Skeletal muscle tissue (tissue), 4 donors: ENCODE data around the gene ZBTB12. TPM values are rescaled to one million over a fixed set of nuclear protein-coding genes. Genes with fewer than 3 reads are reported as not detected.
"Not testable (repeated sequence)": the region's sequence is repeated elsewhere in the genome, so short reads cannot be mapped to it uniquely, and the experiment has no call there.

Experiments used
- H3K27ac ChIP-seq: one replicate; pipeline ENCODE4 v1.7.0; 2013; ENCODE audit warnings: mild to moderate bottlenecking, low read depth, low read length, inconsistent platforms
- H3K27me3 ChIP-seq, 3 donors: one replicate each; pipeline ENCODE4 v1.7.0; 2013; ENCODE audit warnings: low read length in 3 of 3; ENCODE audit not compliant: control insufficient read depth in 3 of 3, insufficient read depth in 3 of 3
- H3K36me3 ChIP-seq, 3 donors: one replicate each; pipeline ENCODE4 v1.7.0; 2013; ENCODE audit warnings: low read length in 3 of 3; ENCODE audit not compliant: control insufficient read depth in 3 of 3, insufficient read depth in 3 of 3
- H3K4me1 ChIP-seq, 3 donors: one replicate each; pipeline ENCODE4 v1.7.0; 2013; ENCODE audit warnings: low read length in 3 of 3, mild to moderate bottlenecking in 3 of 3; ENCODE audit not compliant: control insufficient read depth in 3 of 3, insufficient read depth in 3 of 3
- H3K4me3 ChIP-seq, 3 donors: one replicate each; pipeline ENCODE4 v1.7.0; 2013; ENCODE audit warnings: low read length in 3 of 3
- H3K9ac ChIP-seq, 3 donors: one replicate each; pipeline ENCODE4 v1.7.0; 2013; ENCODE audit warnings: low read length in 3 of 3, mild to moderate bottlenecking in 3 of 3, moderate library complexity in 2 of 3, low read depth in 1 of 3
- H3K9me3 ChIP-seq, 3 donors: one replicate each; pipeline ENCODE4 v1.7.0; 2013; ENCODE audit warnings: low read length in 3 of 3; ENCODE audit not compliant: control insufficient read depth in 3 of 3
- total RNA-seq: library from RNA; depleted of rRNA; stranded (reverse); fragments of >200 nt; gene quantifications from one replicate; pipeline ENCODE4 v1.2.3, GENCODE V29; 2014
- donor health status: Osteomylitis.

The ZBTB12 gene
- total RNA-seq, 1 donor from 2014 or later, result 6.3 TPM

DNA sequence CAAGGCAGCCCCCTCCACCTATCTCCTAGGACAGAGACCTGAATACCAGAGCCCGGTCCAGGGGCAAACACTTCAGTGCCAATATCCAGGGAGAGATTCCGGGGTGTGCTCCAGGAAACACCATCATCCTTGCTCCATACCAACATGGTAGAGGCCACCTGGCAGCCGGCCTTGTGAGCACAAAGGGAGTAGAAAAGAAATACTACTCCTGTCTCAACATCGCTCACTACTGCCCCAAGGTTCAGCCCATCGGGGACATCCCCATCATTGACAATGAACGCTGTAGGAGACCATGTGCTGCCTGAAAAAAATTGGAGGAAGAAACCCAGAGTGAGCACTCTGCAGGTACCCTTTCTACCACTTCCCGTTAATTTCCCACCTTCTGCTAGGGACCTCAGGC is 40.7 kb downstream of the ZBTB12 start:
- no peak overlapping the region for H3K4me3 ChIP-seq
- peaks cover 21 to 26% (median 22%) of the 10 kb centered on the region in 3 donors for H3K4me1 ChIP-seq
- no peaks in the 10 kb centered on the region for H3K9me3 ChIP-seq
- H3K9ac ChIP-seq, result no peak overlapping the region
- H3K27me3 ChIP-seq, result no peaks in the 10 kb centered on the region
- no peak overlapping the region for H3K27ac ChIP-seq
- H3K36me3 ChIP-seq, result peaks cover 24 to 34% (median 34%) of the 10 kb centered on the region in 3 donors

DNA sequence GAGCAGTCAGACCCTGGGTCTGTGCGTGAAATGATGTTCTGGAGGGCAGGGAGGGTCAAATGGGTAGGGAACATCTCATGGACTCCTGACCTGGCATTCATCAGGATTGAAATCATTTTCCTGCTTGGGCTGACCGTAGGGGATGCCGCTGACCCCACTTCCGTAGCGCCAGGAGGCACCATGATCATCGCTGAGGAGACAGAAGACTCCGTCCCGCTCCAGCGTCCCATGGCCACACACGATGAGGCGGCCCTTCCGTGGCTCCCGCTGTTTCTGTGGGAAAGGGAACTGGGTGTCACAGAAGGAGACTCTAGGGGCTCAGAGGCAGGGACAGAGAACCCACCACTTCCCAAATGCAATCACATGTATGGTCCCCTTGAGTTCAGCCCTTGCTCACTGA is 41.5 kb downstream of the ZBTB12 start:
- Histone ChIP-seq H3K27ac (no peak overlapping the region), H3K9me3 (no peaks in the 10 kb centered on the region), H3K36me3 (peaks cover 24 to 34% (median 34%) of the 10 kb centered on the region in 3 donors), H3K4me3 (no peak overlapping the region), H3K4me1 (peaks cover 21 to 26% (median 22%) of the 10 kb centered on the region in 3 donors), H3K9ac (no peak overlapping the region), H3K27me3 (no peaks in the 10 kb centered on the region)

DNA sequence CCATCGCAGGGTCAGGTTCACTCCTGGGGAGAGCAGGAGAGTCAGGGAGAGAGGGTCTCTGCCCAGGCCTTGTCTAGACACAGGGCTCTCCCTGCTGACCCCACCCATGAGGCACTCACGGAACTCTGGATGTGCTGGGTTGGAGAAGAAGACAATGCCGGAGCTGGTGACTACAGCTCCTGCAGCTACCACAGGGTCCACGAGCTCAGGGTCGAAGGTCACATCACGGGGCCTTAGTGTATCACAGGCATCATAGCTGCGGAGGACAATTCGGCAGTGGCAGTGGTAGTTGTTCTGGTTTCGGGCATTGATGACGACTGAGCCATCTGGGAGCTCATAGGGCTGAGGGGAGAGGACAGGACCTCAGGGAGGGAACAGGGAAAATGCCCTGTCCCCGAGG is 42.0 kb downstream of the ZBTB12 start:
- H3K27me3 ChIP-seq, result no peaks in the 10 kb centered on the region
- peaks cover 21 to 26% (median 22%) of the 10 kb centered on the region in 3 donors for H3K4me1 ChIP-seq
- no peaks in the 10 kb centered on the region for H3K9me3 ChIP-seq
- no peak overlapping the region for H3K4me3 ChIP-seq
- no peak overlapping the region for H3K9ac ChIP-seq
- H3K27ac ChIP-seq, result no peak overlapping the region
- peaks cover 24 to 34% (median 34%) of the 10 kb centered on the region in 3 donors for H3K36me3 ChIP-seq

DNA sequence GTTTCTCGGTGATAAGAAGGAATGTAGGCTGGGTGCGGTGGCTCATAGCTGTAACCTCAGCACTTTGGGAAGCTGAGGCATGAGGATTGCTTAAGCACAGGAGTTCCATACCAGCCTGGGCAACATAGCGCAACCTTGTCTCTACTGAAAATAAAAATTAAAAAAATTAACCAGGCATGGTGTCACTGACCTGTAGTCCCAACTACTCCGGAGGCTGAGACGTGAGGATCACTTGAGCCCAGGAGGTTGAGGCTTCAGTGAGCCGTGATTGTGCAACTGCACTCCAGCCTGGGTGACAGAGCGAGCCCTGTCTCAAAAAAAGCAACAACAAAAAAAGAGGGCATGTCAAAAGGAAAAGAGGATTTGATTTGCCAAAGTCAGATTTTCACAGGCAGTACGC is 43.2 kb downstream of the ZBTB12 start:
- H3K9ac ChIP-seq, result no peak overlapping the region
- H3K27ac ChIP-seq, result no peak overlapping the region
- no peaks in the 10 kb centered on the region for H3K9me3 ChIP-seq
- H3K27me3 ChIP-seq, result no peaks in the 10 kb centered on the region
- H3K4me1 ChIP-seq, result peaks cover 14 to 18% (median 17%) of the 10 kb centered on the region in 3 donors
- peaks cover 24 to 34% (median 34%) of the 10 kb centered on the region in 3 donors for H3K36me3 ChIP-seq
- H3K4me3 ChIP-seq, result no peak overlapping the region

DNA sequence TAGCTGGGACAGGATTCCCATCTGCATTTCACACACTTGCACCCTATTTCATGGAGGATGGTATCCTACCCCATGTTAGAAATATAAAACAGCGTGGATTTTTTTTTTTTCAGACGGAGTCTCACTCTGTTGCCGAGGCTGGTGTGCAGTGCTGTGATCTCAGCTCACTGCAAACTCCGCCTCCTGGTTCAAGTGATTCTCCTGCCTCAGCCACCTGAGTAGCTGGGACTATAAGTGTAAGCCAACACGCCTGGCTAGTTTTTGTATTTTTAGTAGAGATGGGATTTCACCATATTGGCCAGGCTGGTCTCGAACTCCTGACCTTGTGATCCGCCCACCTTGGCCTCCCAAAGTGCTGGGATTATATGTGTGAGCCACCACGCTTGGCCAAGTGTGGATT is 44.1 kb downstream of the ZBTB12 start:
- H3K9ac ChIP-seq, H3K27me3 ChIP-seq, H3K9me3 ChIP-seq, H3K27ac ChIP-seq, H3K4me3 ChIP-seq: not testable (repeated sequence)
- Histone ChIP-seq H3K36me3 (peaks cover 24 to 34% (median 34%) of the 10 kb centered on the region in 3 donors), H3K4me1 (peaks cover 7 to 12% (median 10%) of the 10 kb centered on the region in 3 donors)

DNA sequence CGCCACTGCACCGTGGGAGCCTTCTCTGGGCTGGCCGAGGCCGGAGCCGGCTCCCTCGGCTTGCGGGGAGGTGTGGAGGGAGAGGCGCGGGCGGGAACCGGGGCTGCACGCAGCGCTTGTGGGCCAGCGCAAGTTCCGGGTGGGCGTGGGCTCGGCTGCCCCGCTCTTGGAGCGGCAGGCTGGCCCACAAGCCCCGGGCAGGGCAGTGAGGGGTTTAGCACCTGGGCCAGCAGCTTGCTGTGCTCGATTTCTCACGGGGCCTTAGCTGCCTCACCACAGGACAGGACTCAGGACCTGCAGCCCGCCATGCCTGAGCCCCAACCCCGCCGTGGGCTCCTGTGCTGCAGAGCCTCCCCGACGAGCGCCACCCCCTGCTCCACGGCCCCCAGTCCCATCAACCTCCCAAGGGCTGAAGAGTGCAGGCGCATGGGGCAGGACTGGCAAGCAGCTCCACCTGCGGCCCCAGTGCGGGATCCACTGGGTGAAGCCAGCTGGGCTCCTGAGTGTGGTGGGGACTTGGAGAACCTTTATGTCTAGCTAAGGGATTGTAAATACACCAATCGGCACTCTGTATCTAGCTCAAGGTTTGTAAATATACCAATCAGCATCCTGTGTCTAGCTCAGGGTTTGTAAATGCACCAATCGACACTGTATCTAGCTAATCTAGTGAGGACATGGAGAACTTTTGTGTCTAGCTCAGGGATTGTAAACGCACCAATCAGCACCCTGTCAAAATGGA is 49.7 kb downstream of the ZBTB12 start:
- not testable (repeated sequence) for H3K4me1 ChIP-seq, H3K9ac ChIP-seq, H3K27me3 ChIP-seq, H3K9me3 ChIP-seq, H3K4me3 ChIP-seq, H3K36me3 ChIP-seq, H3K27ac ChIP-seq

DNA sequence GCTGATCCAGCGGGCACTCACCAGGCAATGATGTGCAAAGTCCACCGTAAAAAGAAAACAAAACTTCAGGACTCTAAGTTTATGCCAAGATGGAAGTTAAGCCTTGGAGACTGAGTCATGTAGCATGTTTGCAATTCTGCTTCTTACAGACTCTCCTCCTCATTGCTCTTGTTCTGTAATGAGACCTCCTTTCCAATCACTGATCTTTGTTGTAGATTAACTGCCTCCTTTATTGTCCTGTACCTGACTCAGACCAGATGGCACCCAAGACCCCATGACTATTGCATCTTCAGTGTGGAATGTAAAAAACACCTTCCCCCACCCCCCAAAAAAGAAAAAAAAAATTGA is 50.4 kb downstream of the ZBTB12 start:
- Histone ChIP-seq H3K9ac (no peak overlapping the region), H3K27me3 (no peaks in the 10 kb centered on the region), H3K9me3 (no peaks in the 10 kb centered on the region)

DNA sequence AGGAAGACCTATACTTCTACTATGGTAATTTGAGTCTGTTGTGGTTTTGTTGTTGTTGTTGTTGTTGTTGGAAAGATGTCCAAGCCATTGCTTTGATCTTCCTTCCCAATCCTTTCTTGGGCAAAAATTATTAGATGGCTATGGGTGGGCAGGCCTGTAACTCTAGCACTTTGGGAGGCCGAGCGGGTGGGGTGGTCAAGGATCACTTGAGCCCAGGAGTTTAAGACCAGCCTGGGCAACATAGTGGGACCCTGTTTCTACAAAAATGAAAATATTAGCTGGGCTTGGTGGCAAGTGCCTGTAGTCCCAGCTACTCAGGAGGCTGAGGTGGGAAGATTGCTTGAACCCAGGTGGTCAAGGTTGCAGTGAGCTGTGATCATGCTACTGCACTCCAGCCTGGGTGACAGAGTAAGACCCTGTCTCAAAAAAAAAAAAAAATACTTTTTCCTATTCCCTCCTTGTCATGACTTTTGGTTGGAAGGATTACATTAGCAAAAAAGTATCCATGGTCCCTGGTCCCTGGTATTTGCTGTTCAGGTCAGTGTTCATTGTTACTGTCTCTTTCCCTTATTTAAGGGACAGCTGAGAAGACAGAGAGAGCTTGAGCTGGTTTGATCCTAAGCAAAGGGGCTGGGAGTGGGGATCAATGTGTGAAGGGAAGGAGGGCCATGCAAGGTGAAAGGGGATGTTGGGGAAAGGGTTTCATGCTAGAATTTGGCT is 51.0 kb downstream of the ZBTB12 start:
- Histone ChIP-seq H3K27me3 (no peaks in the 10 kb centered on the region), H3K9ac (no peak overlapping the region), H3K36me3 (no peaks in the 10 kb centered on the region), H3K4me1 (no peaks in the 10 kb centered on the region), H3K27ac (no peak overlapping the region), H3K4me3 (no peak overlapping the region), H3K9me3 (no peaks in the 10 kb centered on the region)

More for the DNA sequence above, 50.4 kb downstream of the ZBTB12 start:
- Histone ChIP-seq H3K36me3 (no peaks in the 10 kb centered on the region), H3K4me1 (no peaks in the 10 kb centered on the region), H3K4me3 (no peak overlapping the region), H3K27ac (no peak overlapping the region)
